ENCODE data around the gene TMEM235.
A peak's percentile ranks its signal among the peaks of the same experiment; 100 is the strongest.

Gene TMEM235

DNA sequence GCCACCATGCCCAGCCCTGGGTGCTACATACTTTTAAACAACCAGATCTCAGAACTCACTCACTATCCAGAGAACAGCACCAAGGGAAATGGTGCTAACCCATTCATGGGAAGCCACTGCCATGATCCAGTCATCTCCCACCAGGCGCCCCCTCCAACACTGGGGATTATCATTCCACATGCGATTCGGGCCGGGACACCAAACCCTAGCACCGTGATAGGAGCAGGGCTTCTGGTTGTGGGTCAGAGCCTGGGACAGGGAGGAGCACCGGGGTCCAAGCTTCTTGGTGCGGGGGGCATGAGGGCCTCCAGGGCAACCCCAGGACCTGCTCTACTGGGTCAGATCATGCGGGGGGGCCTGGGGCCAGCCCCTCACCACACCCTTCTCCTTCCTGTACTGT is 4.5 kb downstream of the TMEM235 start:
- no peaks in the 10 kb centered on the region for H3K36me3 ChIP-seq (replicated peaks; ENCODE audit: low read depth, low read length)
- no peaks in the 10 kb centered on the region for H3K9me3 ChIP-seq (ENCODE audit: insufficient read depth, low read length)
- peaks cover 2% of the 10 kb centered on the region; the same call in 1 of the 2 replicates for H3K27me3 ChIP-seq (ENCODE audit: low read depth, low read length)
- no peaks in the 10 kb centered on the region for H4K20me1 ChIP-seq (ENCODE audit: insufficient read depth, low read length)
- no peak overlapping the region for H3K27ac ChIP-seq (ENCODE audit: low read length)
- no peak overlapping the region for H3K4me2 ChIP-seq (ENCODE audit: low read length)
- TF ChIP-seq, protein P1, sequence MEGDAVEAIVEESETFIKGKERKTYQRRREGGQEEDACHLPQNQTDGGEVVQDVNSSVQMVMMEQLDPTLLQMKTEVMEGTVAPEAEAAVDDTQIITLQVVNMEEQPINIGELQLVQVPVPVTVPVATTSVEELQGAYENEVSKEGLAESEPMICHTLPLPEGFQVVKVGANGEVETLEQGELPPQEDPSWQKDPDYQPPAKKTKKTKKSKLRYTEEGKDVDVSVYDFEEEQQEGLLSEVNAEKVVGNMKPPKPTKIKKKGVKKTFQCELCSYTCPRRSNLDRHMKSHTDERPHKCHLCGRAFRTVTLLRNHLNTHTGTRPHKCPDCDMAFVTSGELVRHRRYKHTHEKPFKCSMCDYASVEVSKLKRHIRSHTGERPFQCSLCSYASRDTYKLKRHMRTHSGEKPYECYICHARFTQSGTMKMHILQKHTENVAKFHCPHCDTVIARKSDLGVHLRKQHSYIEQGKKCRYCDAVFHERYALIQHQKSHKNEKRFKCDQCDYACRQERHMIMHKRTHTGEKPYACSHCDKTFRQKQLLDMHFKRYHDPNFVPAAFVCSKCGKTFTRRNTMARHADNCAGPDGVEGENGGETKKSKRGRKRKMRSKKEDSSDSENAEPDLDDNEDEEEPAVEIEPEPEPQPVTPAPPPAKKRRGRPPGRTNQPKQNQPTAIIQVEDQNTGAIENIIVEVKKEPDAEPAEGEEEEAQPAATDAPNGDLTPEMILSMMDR (IDR thresholded peaks at IDR 0.05; ENCODE audit: low read depth, low read length): no peak
- TF ChIP-seq EZH2phosphoT487 (IDR thresholded peaks at IDR 0.05; ENCODE audit: low read depth): no peak
- peaks cover 15% of the 10 kb centered on the region for H3K4me1 ChIP-seq (ENCODE audit: low read length)
- no peak overlapping the region for H3K9ac ChIP-seq (ENCODE audit: low read length)
- H3K4me3 ChIP-seq (ENCODE audit: low read length): no peak overlapping the region
- H3K79me2 ChIP-seq (ENCODE audit: low read length): no peaks in the 10 kb centered on the region
- no peak overlapping the region for H2AFZ ChIP-seq (ENCODE audit: low read depth, low read length)

DNA sequence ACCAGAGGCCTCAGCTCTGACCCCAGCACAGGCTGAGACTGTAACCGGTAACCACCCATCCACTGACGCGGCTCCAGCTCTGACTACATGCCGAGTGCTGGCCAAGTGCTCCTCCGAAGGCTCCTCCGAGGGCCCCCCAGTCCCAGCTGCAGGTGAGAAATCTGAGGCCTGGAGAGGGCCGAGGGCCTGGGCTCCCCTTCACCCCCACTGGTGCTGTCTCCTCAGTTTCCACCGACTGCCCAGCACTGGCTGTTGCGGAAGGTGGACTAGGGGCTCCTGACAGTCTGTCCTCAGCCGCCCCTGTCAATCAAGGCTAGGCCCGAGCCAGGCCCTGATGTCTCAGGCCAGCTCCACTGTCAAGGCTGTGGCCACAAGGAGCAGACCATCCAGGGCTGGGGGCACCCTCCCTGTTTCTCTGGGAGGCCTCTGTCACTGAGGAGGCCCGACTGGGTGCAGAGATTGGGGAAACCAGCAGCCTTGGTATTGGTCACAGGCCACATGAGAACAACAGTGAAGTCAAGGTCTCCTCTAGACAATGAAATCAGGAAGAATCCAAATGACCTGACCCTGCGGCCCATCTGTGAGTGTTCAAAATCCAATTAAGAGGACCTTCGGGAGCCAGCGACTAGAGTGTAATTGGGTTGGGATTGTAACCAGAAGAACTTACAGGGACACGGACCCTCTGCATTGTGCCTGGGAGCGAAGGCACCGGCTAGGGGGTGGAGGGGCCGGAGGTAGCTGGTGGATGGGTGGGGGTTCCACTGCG is 5.1 kb downstream of the TMEM235 start:
- Histone ChIP-seq H3K36me3 (replicated peaks; ENCODE audit: low read depth, low read length) (no peaks in the 10 kb centered on the region), H2AFZ (ENCODE audit: low read depth, low read length) (no peak overlapping the region), H3K79me2 (ENCODE audit: low read length) (no peaks in the 10 kb centered on the region), H3K27ac (ENCODE audit: low read length) (no peak overlapping the region), H3K4me3 (ENCODE audit: low read length) (no peak overlapping the region), H3K9me3 (ENCODE audit: insufficient read depth, low read length) (no peaks in the 10 kb centered on the region), H3K9ac (ENCODE audit: low read length) (no peak overlapping the region), H3K4me1 (ENCODE audit: low read length) (peaks cover 13% of the 10 kb centered on the region), H4K20me1 (ENCODE audit: insufficient read depth, low read length) (no peaks in the 10 kb centered on the region), H3K4me2 (ENCODE audit: low read length) (no peak overlapping the region), H3K27me3 (ENCODE audit: low read depth, low read length) (no peaks in the 10 kb centered on the region)
- TF ChIP-seq, protein P1 (IDR thresholded peaks at IDR 0.05; ENCODE audit: low read depth, low read length): no peak
- TF ChIP-seq EZH2phosphoT487 (IDR thresholded peaks at IDR 0.05; ENCODE audit: low read depth): no peak

DNA sequence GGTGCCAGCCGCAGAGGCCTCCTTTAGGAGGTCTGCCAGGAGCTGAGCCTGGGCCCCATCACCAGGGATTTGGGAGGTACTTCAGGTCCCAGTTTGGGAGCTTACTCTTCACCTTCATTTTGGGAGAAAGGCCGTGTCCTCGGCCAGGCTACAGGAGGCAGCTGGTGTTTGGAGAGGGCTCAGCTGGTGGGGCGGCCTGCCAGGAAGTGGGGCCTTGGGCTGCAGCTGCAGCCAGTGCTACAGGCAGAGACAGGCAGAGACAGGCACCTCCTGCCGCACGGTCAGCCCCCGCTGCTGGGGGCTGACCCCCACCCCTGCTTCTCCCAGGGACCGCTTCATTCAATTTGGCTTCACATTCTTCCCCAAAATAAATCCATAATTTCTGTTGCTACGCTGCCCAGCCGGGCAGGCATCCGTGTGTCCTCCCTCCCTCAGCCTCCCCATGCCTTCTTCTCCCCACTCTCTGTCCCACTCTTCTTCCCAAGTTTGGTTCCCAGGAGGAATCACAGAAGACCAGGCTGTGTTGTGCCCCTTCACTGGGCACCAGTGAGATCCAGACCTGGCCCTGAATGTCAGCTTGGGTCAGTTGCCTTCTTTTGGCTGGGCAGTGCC is 6.1 kb downstream of the TMEM235 start:
- Histone ChIP-seq H3K27ac (ENCODE audit: low read length) (no peak overlapping the region), H3K27me3 (ENCODE audit: low read depth, low read length) (no peaks in the 10 kb centered on the region), H3K9ac (ENCODE audit: low read length) (no peak overlapping the region), H3K4me2 (ENCODE audit: low read length) (no peak overlapping the region), H3K4me1 (ENCODE audit: low read length) (peaks cover 17% of the 10 kb centered on the region), H4K20me1 (ENCODE audit: insufficient read depth, low read length) (no peaks in the 10 kb centered on the region), H2AFZ (ENCODE audit: low read depth, low read length) (no peak overlapping the region), H3K9me3 (ENCODE audit: insufficient read depth, low read length) (no peaks in the 10 kb centered on the region), H3K79me2 (ENCODE audit: low read length) (no peaks in the 10 kb centered on the region), H3K36me3 (replicated peaks; ENCODE audit: low read depth, low read length) (no peaks in the 10 kb centered on the region), H3K4me3 (ENCODE audit: low read length) (no peak overlapping the region)
- TF ChIP-seq, protein P1 (IDR thresholded peaks at IDR 0.05; ENCODE audit: low read depth, low read length): no peak
- no peak for TF ChIP-seq EZH2phosphoT487 (IDR thresholded peaks at IDR 0.05; ENCODE audit: low read depth)

DNA sequence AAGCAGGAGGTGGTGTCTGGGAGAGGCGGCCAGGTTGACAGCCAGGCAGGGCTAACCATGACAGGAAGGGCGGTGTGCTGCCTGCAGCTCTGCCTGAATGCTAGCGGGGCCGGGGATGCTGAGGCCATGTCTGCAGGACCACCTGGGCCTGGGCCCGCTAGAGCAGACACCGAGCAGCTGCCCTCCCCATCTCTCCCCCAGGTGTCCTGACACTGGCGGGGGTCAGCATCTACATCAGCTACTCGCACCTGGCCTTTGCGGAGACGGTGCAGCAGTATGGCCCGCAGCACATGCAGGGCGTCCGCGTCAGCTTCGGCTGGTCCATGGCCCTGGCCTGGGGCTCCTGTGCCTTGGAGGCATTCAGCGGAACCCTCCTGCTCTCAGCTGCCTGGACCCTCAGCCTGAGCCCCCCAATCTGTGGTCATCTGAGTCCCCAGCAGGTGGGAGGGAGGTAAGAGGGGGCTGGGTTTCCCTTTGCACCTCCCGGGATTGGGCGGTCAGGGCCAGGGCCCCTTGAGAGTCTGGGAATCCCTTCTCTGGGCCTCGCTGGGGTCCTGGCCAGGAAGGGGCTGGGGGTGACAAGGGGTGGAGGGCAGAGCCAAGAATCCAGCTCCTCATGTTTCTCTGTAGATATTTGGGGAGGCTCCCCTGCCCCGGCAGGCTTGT is 7.5 kb downstream of the TMEM235 start:
- Histone ChIP-seq H3K27me3 (ENCODE audit: low read depth, low read length) (no peaks in the 10 kb centered on the region), H3K4me1 (ENCODE audit: low read length) (peaks cover 19% of the 10 kb centered on the region), H3K4me3 (ENCODE audit: low read length) (no peak overlapping the region), H3K36me3 (replicated peaks; ENCODE audit: low read depth, low read length) (no peaks in the 10 kb centered on the region), H3K27ac (ENCODE audit: low read length) (no peak overlapping the region), H3K9me3 (ENCODE audit: insufficient read depth, low read length) (no peaks in the 10 kb centered on the region), H3K79me2 (ENCODE audit: low read length) (no peaks in the 10 kb centered on the region), H3K4me2 (ENCODE audit: low read length) (peak overlapping the region; percentile 52), H2AFZ (ENCODE audit: low read depth, low read length) (no peak overlapping the region), H4K20me1 (ENCODE audit: insufficient read depth, low read length) (no peaks in the 10 kb centered on the region), H3K9ac (ENCODE audit: low read length) (no peak overlapping the region)
- TF ChIP-seq, protein P1 (IDR thresholded peaks at IDR 0.05; ENCODE audit: low read depth, low read length): no peak
- no peak for TF ChIP-seq EZH2phosphoT487 (IDR thresholded peaks at IDR 0.05; ENCODE audit: low read depth)
